Measurements from ENCODE around the gene G3BP1.
"Not testable (repeated sequence)": the region's sequence is repeated elsewhere in the genome, so short reads cannot be mapped to it uniquely, and the experiment has no call there.

The G3BP1 gene
- 177 to 423 reads per million in 2 donors for total RNA-seq

DNA sequence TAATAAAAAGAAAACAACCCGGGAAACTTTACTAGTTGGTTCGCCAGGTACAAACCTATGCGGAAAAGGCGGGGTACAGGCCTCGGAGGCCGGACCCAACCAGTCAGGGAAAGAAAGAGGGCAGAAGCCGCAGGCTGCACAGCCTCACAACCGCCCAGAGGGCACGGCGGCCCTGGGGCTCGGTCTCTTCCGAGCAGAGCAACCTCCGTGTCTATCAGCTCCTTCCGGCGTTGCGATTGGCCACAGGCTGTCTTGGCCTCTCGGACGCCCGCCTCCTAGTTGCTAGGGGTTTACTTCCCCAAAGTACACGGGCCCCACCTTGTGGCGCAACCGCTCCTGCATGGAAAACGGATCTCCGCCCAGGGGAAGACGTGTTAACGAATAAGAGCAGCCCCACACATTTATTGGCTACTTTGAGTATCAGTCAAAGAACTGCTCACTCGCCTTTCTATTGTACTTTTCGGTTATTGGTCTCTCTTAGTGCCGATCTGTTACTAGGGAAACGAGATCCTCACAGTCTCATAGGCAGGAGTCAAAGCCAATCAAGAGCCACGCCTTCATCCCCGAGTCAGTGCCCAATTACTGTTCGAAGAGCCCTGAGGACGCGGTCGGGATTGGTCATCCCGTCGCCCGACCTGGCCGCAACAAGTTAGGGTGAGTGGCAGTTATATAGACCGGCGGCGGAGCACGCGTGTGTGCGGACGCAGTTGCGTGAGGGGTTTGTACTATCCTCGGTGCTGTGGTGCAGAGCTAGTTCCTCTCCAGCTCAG, at the start of gene G3BP1:
TSS of gene G3BP1 (plus strand) at position 696 of the 770 bp plus-strand sequence. CDS start 14,667 bp downstream, outside the sequence.
- peak; percentile 98 for DNase-seq

DNA sequence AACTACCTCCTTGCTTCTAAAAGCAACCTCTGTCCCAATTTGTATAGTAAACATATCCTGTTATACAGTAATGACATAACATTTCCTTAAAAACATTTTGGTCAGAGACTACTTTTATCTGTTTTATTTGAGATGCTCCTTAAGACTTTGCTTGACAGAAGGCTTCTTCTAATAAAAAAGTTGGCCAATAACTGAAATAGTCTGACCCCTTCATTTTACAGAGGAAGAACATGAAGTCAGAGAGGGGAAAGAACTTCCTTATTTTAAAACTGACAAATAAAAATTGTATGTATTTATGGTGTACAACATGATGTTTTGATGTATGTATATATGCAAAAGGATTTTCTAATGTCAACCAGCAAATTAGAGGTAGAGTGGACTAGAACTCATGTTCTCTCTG, 49.2 kb upstream of the G3BP1 start:
- no peak for DNase-seq

DNA sequence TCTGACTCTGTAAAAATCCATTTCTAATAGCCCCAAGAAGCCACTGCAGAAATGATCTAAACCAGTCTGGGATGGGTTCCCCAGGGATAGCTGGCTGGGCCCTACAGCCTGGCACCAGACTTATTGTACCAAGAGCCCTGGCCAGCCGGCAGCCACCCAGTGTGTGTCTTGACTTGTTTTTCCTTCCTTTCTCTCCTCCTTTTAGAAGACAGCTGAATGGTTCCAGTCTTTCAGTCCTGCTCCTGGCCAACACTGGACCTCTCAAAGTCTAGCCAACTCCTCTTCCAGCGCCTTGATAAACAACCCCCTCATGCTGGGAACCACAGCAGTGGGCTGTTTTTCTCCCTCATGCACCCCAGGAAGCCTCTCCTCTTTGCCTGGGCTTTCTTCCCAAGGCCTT, 47.4 kb upstream of the G3BP1 start:
- DNase-seq, result no peak

DNA sequence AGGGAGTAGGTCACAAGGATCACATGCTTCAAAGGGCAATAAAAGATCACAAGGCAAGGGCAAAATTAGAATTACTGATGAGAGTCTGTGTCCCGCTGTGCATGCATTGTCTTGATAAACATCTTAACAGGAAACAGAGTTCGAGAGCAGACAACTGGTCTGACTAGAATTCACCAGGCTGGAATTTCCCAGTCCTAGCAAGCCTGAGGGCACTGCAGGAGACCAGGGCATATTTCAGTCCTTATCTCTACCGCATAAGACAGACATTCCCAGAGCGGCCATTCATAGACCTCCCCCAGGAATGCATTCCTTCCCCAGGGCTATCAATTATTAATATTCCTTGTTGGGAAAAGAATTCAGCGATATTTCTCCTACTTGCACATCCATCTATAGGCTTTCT, 42.2 kb upstream of the G3BP1 start:
- not testable (repeated sequence) for DNase-seq

DNA sequence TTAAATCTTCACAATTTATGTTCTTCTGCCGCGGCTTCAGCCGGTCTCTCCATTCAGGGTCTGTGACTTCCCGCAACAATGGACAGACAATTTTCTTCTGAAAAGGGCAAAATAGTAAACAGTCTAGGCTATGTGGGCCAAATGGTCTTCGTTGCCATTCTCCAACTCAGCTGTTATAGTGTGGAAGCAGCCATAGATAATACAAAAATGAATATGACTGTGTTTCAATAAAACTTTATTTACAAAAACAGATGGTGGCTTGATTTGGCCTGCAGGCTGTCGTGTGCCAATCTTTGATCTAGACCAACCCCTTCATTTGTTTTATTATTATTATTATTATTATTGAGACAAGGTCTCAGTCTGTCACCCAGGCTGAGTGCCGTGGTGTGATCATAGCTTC, 41.4 kb upstream of the G3BP1 start:
- DNase-seq, result no peak

DNA sequence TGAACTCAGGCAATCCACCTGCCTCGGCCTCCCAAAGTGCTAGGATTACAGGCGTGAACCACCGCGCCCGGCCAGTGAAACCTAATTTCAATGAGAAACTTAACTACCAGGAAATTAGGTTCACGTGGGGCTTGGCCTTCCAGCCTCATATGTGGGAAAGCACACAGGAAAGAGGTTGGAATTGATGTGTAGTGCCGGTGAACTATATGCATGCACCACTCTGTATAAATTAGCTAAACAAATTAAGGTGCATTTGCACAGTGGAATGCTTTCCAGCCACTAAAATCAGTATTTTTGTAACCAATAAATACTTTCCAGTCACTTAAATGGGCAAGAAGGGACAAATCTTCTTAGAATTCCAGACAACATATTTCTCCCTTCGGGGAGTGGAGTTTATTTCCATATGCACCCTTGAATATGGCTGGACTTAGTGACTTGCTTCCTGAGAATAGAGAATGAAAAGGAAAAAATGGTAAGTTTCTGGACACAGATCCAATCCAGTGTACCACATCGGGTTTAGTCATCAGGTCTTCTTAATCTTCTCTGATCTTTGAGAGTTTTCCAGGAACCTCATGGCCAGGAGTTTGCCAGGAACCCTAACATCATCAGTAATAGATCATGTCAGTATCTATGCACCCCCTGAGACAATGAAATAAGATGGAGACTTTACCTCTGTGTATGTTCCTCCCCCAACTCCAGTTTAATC, 38.2 kb upstream of the G3BP1 start:
- DNase-seq, result no peak

GRCh38 chr5:151734064-151734408, 37.7 kb upstream of the G3BP1 start:
- DNase-seq, result no peak

DNA sequence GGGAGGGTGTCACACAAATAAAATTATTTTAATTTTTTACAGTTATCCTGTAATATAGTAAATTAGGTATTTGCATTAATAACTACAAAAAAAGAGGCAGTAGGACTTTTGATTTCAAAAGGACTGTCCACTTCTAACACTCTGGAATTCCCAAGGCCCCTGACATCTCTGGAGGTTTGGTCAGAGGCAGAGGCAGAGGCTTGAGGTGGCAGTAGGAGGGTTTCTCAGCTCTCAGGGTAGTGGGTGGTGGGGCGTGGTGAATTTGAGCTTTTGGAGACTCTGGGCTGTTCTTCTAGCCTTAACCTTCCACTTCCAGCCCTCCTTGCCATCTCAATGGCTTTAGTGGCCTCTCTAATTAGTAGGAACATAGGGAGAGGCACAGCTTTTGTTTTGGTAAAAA, 36.1 kb upstream of the G3BP1 start:
- no peak for DNase-seq

DNA sequence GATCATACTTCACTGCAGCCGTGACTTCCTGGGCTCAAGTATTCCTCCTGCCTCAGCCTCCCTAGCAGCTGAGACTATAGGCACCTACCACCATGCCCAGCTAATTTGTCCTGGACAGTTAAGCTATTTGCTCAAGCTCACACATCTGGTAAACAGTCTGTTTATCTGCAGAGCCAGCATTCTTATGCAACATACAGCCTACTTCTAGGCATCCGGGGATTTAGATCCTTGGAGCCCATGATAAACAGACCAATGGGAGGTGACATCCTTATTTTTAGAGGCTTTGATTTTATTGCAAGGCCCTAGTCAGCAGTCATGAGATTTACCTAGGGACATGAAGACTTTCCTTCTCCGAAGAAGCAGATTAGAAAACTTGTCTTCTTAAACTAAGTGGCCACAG, 34.3 kb upstream of the G3BP1 start:
- DNase-seq, result no peak

GRCh38 chr5:151738125-151738848, 33.5 kb upstream of the G3BP1 start:
- DNase-seq, result no peak

DNA sequence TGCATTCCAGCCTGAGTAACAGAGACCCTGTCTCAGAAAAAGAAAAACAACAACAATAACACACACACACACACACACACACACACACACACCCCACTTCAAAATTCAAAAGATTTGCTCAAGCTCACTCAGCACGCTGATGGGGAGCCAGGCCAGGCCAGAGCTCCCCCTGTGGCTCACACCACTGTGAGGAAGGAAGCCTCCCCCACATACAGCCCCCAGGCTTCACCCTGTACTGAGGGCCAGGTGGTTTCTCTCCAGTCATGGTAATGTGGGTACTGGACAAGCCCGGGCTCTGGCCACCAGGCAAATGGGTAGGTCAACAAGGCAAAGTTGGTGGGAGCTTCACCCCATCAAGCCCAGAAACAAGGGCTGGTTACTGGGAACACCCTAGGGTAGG, 32.4 kb upstream of the G3BP1 start:
- no peak for DNase-seq

DNA sequence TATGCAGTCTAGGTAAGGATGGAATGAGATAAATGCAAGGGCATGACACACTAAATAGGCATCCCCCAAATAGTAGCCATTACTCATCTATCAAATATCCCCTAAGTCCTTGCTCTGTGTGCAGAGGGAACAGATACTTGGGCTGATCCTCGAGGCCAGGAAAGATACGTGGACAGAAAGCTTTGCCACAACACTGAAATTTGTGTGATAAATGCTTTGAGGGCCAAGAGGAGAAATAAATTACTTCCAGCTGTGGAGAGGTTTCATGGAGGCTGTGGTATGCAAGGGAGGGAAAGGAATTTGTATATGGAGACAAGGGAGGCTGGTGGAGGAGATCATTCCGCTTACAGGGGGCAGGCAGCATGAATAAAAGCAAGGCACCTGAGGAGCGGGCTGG, 31.8 kb upstream of the G3BP1 start:
- DNase-seq, result no peak

DNA sequence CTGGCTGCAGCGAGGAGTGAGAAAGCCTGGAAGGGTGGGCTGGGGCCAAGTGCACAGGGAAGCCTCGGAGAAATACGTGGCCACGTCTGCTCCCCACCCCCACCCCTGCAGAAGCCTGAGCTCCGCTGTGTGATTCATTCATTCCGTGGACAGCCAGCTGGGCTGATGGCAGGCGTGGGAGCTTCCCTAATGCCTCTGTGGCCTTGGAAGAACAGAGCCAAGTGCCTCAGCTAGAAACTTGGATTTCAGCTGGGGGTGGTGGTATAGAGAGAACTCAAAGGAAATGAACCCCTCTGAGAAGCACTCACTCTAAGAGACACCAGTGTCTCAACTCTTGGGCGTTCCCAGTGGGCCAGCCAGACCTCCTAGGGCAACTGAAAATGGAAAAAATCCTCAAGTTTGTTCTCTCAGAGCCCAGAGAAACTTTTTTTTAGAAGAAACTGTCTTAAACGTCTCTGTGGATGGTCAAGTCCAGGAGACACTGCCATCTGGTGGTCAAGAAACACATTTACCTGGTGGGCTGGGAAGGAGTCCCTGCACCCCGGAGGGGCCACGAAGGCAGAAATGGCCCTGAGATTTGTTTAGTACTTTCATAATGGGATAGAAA, 31.3 kb upstream of the G3BP1 start:
- DNase-seq, result peak; percentile 13

DNA sequence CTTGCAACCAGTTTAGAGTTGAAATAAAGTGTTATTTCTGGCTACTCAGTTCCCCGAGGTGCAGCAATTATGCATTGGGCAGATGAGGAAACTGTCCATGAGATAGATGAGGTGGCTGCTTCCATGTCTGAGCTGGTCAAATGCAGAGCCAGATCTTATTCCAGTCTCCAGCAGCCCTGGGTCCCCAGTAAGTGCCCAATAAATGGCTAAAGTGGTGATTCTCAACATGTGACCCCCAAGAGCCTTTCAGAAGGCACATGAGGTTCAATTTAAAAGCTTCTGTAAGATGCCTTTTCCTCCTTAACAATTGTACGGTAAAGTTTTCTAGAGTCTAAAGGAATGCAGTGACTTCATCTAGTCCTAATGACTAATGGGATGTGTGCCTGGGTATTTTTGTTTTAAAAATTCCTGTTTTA, 30.8 kb upstream of the G3BP1 start:
- no peak for DNase-seq

DNA sequence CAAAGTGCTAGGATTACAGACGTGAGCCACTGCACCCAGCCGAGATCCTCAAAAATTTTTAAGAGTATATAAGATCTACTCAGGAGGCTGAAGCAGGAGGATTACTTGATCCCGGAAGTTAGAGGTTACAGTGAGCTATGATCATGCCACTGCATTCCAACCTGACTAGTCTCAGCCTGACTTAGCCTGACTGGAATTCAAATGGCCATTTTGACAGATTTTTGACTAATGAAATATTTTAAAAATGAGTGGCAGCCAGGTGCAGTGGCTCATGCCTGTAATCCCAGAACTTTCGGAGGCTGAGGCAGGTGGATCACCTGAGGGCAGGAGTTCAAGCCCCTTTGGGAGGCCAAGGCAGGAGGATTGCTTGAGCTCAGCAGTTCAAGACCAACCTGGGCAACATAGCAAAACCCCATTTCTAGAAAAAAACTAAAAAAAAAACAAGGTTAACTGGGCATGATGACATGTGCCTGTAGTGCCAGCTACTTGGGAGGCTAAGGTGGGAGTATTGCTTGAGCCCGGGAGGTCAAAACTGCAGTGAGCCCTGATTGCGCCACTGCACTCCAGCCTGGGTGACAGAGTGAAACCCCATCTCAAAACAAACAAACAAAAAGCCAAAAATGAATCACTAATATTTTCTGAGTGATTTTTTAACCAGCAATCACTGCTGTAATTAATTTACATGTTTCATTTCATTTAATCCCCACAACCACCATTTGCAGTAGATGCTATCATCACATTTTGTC, 29.9 kb upstream of the G3BP1 start:
- DNase-seq, result no peak

DNA sequence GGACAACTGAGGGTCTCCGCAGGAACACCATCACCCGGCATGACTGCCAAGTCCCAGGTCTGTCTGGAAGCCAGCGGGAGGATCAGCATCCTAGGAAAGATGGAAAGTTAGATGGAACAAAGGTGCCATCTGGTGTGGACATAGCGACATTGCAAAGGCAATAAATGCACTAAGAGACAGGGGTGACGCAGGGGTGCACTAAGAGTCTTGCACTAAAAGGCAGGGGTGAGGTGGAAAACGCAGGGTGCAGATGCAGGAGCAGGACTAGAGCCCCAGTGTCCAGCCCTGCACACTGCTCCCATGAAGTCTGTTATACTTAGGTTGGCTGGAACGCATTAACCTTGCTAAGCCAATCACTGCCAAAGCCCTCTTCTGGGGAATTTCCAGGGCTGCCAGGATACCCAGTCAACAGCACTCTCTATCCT, 28.9 kb upstream of the G3BP1 start:
- DNase-seq, result no peak

DNA sequence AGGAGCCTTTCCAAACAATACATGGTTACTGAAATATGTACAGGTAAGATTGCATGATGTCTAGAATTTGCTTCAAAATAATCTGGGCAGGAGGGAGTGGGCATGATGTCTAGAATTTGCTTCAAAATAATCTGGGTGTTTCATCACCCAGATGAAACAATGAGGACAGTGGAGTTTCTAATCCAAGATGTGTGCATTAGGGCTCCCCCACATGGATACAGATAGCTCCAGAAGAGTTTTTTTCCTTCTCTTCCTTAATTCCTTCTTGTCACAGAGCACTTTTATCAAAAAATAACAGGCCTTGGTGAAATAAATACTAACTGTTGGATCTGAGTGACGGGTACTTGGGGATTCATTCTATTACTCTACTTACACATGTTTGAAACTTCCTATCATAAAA, 28.2 kb upstream of the G3BP1 start:
- no peak for DNase-seq

GRCh38 chr5:151745071-151745705, 26.6 kb upstream of the G3BP1 start:
- DNase-seq, result peak; percentile 31

GRCh38 chr5:151750121-151750520, 21.6 kb upstream of the G3BP1 start:
- DNase-seq, result no peak

DNA sequence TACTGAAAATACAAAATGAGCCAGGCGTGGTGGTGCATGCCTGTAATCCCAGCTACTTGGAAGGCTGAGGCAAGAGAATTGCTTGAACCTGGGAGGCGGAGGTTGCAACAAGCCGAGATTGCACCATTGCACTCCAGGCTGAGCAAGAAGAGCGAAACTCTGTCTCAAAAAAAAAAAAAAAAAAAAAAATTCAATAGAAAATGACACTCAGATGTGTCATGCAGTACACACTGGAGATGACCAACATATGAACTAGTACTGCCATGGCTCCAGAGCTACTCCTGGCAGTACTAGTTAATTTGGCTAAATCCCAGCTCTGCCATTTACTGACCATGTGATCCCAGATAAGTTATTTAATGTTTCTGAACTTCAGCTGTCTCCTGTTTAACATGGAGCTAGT, 20.7 kb upstream of the G3BP1 start:
- DNase-seq, result no peak

DNA sequence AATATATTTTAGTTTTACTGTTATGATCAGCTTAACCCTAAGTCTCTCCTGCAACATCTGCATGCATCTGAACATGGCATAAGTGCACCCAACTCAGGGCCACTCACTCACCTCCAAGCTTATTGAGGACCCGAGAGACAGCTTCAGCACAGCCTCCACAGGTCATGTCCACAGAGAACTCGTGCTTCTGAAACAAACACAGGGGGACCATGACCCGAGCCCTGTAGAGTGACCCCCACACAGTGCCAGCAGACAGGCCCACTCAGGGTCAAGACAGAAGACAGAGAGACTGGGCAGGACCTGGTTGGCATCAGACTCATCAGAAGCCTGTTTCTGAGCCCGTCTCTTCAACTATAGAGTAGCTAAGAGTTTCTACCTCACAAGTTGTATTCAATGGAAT, 20.2 kb upstream of the G3BP1 start:
- DNase-seq, result no peak

DNA sequence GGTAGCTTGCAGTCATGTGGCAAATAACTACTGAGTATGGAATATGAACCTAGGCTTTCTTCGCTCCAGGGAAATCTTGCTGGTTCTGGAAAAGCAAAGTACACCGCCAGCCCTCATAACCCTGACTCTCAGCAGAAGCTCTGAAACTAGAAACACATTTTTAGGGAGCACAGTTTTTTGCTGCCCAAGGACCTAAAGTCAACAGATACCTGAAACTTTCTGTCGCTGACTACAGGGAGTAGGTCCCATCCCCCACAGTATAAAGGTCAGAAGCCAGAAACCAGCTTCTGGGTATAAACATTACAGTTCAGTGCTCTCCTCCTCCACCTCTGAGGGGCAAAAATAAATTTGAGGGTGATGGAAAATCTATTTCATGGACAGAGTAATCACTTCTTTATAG, 16.4 kb upstream of the G3BP1 start:
- DNase-seq, result no peak
